WERI-Rb-1 (cell line): ENCODE data around the gene DMWD.

Experiments used
- DNase-seq: peaks from one replicate; pipeline ENCODE4 v3.0.0-alpha.2; 2020
- H3K27ac ChIP-seq: fragments of 250-450 bp; sonication (Bioruptor Pico); 2 replicates; pipeline ENCODE4 v1.5.1; 2020; ENCODE audit warnings: mild to moderate bottlenecking, moderate library complexity
- H3K27me3 ChIP-seq: fragments of 250-450 bp; sonication (Bioruptor Pico); 2 replicates; pipeline ENCODE4 v1.5.1; 2021; ENCODE audit warnings: mild to moderate bottlenecking, low read depth, moderate library complexity; ENCODE audit not compliant: insufficient read depth, severe bottlenecking
- H3K36me3 ChIP-seq: fragments of 250-450 bp; sonication (Bioruptor Pico); 2 replicates; pipeline ENCODE4 v1.5.1; 2020; ENCODE audit warnings: mild to moderate bottlenecking, moderate library complexity
- H3K4me3 ChIP-seq: 2 replicates; pipeline ENCODE4 v1.5.1; 2011; ENCODE audit warnings: low read depth, mild to moderate bottlenecking, control low read depth, low read length
- H3K9me3 ChIP-seq: fragments of 250-450 bp; sonication (Bioruptor Pico); 2 replicates; pipeline ENCODE4 v1.5.1; 2021; ENCODE audit warnings: mild to moderate bottlenecking, moderate library complexity; ENCODE audit not compliant: severe bottlenecking
- TF ChIP-seq, protein P1 (sequence below): IDR thresholded peaks from 2 replicates; pipeline ENCODE4 v1.5.1; 2011; ENCODE audit warnings: low read depth, mild to moderate bottlenecking, control low read depth, inconsistent platforms, low read length

DMWD gene

DNA sequence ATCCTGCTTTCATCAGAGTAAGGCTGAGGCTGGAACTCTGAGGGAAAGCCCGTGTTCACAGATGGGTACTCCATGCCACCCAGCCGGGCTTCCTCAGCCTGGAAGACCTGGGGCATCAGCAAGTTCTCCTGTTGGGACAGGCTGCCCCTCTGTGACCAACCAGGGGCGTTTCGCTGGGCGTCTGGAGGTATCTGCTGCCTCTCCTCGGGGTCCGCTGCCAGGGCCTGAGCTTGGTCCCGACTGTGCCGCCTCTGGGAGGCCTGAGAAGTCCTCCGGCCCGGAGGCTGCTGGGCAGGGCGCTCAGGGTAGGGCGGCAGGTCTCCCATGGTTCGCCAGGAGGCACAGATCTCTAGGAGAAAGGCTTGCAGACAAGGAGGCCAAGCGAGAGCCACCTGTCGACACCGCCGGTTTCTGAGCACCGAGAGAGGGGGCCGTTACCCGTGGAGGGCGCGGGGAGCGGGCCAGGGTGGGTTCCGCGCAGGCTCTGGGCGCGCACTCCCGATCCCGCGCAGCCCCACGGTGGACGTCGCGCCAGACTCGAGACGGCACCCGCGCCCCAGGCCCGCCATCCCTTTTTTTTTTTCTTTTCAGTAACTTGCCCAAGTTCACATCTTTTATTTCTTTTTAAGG lies 22.3 kb upstream of the DMWD start, which contains the start of gene RSPH6A:
TSS of gene RSPH6A (minus strand) at position 458 of the 630 bp plus-strand sequence. CDS start at position 326, 132 bp downstream.
- H3K4me3 ChIP-seq, result peak within 1 kb of the TSS; percentile 46
- no peaks in the 10 kb centered on the region; the same call in 1 of the 2 replicates for H3K36me3 ChIP-seq
- no peaks in the 10 kb centered on the region for H3K27me3 ChIP-seq
- H3K27ac ChIP-seq, result peak within 1 kb of the TSS; percentile 41
- H3K9me3 ChIP-seq, result no peaks in the 10 kb centered on the region
- DNase-seq, result no peak
- TF ChIP-seq, protein P1, sequence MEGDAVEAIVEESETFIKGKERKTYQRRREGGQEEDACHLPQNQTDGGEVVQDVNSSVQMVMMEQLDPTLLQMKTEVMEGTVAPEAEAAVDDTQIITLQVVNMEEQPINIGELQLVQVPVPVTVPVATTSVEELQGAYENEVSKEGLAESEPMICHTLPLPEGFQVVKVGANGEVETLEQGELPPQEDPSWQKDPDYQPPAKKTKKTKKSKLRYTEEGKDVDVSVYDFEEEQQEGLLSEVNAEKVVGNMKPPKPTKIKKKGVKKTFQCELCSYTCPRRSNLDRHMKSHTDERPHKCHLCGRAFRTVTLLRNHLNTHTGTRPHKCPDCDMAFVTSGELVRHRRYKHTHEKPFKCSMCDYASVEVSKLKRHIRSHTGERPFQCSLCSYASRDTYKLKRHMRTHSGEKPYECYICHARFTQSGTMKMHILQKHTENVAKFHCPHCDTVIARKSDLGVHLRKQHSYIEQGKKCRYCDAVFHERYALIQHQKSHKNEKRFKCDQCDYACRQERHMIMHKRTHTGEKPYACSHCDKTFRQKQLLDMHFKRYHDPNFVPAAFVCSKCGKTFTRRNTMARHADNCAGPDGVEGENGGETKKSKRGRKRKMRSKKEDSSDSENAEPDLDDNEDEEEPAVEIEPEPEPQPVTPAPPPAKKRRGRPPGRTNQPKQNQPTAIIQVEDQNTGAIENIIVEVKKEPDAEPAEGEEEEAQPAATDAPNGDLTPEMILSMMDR, result no peak

DNA sequence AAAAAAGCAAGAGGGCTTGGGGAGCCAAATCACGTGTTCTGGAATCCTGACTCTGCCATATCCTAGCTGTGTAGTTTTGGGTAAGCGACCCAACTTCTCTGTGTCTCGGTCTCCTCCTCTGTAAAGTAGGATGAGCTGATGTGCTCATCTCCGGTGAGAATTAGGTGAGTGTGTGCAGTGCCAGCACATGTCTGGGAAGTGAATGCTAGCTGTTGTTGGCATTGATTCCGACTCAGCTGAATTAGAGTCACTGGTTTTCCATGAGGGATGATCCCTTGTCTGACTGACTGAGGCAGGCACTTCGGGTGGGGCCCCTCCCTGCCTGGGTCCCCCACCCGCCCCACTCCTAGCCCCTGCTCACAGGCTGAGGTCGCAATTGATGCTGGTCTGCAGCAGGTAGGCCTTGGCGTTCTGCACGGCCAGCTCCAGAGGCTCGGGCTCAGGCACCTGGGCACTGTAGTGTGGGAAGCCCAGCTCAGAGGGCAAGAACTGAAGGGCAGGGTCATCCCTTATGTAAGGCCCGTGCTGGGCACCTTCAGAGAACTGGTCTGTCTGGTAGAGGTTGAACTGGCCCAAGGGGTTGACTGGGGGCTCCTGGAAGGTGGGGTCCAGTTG lies 21.6 kb upstream of the DMWD start:
- no peak for DNase-seq
- H3K36me3 ChIP-seq, result no peaks in the 10 kb centered on the region
- H3K27me3 ChIP-seq, result no peaks in the 10 kb centered on the region
- no peak overlapping the region for H3K4me3 ChIP-seq
- TF ChIP-seq, protein P1, result no peak
- H3K27ac ChIP-seq, result no peak overlapping the region
- no peaks in the 10 kb centered on the region for H3K9me3 ChIP-seq

DNA sequence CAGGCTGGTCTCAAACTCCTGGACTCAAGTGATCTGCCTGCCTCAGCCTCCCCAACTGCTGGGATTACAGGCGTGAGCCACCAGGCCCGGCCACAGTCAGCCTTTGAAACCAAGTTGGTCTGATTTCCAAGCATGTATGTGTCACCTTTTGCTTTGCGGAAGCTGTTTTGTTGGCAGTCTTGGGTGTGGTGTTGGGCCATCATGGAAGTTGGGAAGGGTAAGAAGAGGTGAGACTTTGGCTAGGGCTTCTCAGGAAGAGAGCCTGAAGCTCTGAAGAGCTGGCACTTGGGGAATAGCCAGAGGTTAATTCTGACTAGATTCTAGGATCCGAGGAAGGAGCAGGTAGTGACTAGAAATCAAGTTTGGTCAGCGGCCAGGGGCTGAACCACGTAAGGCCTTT lies 19.7 kb upstream of the DMWD start:
- no peaks in the 10 kb centered on the region for H3K27me3 ChIP-seq
- no peak overlapping the region for H3K4me3 ChIP-seq
- no peaks in the 10 kb centered on the region for H3K36me3 ChIP-seq
- no peak overlapping the region for H3K27ac ChIP-seq
- TF ChIP-seq, protein P1, result no peak
- DNase-seq, result no peak
- no peaks in the 10 kb centered on the region for H3K9me3 ChIP-seq

DNA sequence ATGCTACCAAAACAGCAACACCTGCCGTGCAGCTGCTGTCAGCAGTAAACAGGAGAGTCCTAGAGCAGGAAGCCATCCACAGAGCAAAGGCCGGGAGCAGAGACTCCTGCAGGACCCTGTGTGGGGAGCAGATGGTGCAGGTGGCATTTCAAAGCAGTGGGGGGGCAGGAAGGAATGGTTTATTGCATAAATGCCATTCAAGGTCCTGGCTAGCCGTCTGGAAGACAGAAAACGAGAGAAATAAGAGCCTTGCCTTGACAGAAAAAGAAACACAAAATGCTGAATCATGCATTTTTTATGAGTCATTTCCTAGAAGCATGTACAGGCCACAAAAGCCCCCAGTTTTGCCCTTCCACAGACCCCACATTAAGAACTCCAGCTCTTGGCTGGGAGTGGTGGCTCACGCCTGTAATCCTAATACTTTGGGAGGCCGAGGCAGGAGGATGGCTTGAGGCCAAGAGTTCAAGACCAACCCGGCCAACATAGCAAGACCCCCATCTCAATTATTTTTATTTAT lies 17.1 kb upstream of the DMWD start:
- no peaks in the 10 kb centered on the region for H3K36me3 ChIP-seq
- no peak overlapping the region for H3K27ac ChIP-seq
- no peaks in the 10 kb centered on the region for H3K27me3 ChIP-seq
- DNase-seq, result no peak
- H3K9me3 ChIP-seq, result no peaks in the 10 kb centered on the region
- no peak overlapping the region for H3K4me3 ChIP-seq
- TF ChIP-seq, protein P1, result no peak

DNA sequence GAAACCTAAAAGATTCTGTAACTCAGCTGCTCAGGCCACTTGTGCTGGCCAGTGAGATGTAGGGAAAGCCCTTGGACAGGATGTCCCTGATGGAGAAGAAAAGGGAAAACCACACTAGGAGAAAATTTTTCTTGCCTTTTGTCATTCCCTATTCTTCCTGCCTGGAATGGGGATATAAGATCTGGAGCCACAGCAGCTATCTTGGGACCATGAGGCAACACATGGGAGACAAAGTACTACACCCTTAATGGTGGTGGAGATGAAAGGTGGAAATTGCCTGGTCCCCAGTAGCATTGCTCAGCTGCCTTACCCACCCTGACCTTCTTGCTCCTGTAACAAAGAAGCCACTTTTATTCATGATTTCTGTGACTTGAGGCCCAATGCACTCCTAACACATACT lies 13.1 kb upstream of the DMWD start:
- H3K36me3 ChIP-seq, result no peaks in the 10 kb centered on the region
- TF ChIP-seq, protein P1, result no peak
- H3K27ac ChIP-seq, result no peak overlapping the region
- H3K4me3 ChIP-seq, result no peak overlapping the region
- H3K27me3 ChIP-seq, result no peaks in the 10 kb centered on the region
- no peak for DNase-seq
- no peaks in the 10 kb centered on the region for H3K9me3 ChIP-seq
